Thyroid gland (tissue), 4 donors: ENCODE measurements around the gene ADGRG7. TPM values are rescaled to one million over a fixed set of nuclear protein-coding genes. Genes with fewer than 3 reads are reported as not detected.

Experiments
- DNase-seq, 2 donors: peaks; one replicate each; pipeline ENCODE4 v3.0.0-alpha.2; 2019
- H3K27ac ChIP-seq, 3 donors: fragments of 200-600 bp; sonication (generic); 1 replicate in 2 of 3; 2 replicates in 1 of 3; pipeline ENCODE4 v1.5.1; 2016 to 2019; ENCODE audit warnings: mild to moderate bottlenecking in 1 of 3, moderate library complexity in 1 of 3
- H3K27me3 ChIP-seq: fragments of 200-600 bp; sonication (generic); one replicate; pipeline ENCODE4 v1.5.1; 2019
- H3K36me3 ChIP-seq, 2 donors: fragments of 200-600 bp; sonication (generic); one replicate each; pipeline ENCODE4 v1.5.1; 2016 to 2019
- H3K4me1 ChIP-seq, 2 donors: fragments of 200-600 bp; sonication (generic); one replicate each; pipeline ENCODE4 v1.5.1; 2017 to 2019
- H3K4me3 ChIP-seq, 3 donors: fragments of 200-600 bp; sonication (generic); replicated peaks in 1 of 3; 1 replicate in 2 of 3; 2 replicates in 1 of 3; pipeline ENCODE4 v1.5.1; 2016; ENCODE audit warnings: mild to moderate bottlenecking in 1 of 3
- H3K9me3 ChIP-seq: fragments of 200-600 bp; sonication (generic); one replicate; pipeline ENCODE4 v1.5.1; 2017
- POLR2A ChIP-seq, 2 donors: fragments of 450-650 bp; IDR thresholded peaks; one replicate each; pipeline ENCODE4 v1.6.1; 2017; ENCODE audit warnings: antibody characterized with exemption in 2 of 2, mild to moderate bottlenecking in 2 of 2, moderate library complexity in 1 of 2
- WGBS, 2 donors: methylation state at CpG; one replicate each; pipeline ENCODE4 v1.1.5; 2017; 5-methylcytosine and 5-hydroxymethylcytosine counted together
- intact Hi-C: fragments of 100-400 bp; cut with DNase I; formaldehyde crosslinking; loops from one replicate; pipeline ENCODE4 v1.15.1; 2023
- total RNA-seq, 4 donors: library from RNA; depleted of rRNA; stranded (reverse); fragments of >200 nt; gene quantifications; one replicate each; pipeline ENCODE4 v1.2.3, GENCODE V29; 2016
- TF ChIP-seq, protein P1 (sequence below), 6 experiments: fragments of 200-600 bp in 3 of 6; fragments of 450-650 bp in 3 of 6; sonication (generic) in 3 of 6; IDR thresholded peaks; one replicate each; pipeline ENCODE4 v1.5.1; 2016 to 2019; ENCODE audit warnings: antibody characterized with exemption in 6 of 6, mild to moderate bottlenecking in 2 of 6, inconsistent platforms in 1 of 6, moderate library complexity in 1 of 6

Gene ADGRG7
- total RNA-seq, 4 donors from 2014 or later = not detected

DNA sequence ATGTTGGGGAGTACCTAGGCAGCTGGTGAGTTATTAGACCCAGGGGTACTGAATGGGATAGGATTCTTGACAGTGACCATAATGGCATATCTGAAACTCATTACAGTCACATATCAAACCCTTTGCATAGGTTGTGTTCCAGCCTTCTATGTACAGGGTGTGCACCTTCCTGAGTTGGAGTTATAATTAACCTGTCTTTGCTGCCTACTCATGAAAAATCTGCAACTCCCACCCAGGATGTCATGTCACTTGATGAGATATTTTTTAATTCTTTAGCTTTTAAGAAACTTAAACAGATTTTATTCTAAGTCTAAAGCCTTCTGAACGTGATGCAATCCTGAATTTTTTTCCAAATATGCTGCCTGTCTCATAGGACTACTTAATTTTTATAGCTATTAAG is 21.1 kb upstream of the ADGRG7 start:
- no peak for DNase-seq
- 82 to 90% methylated on average over 1 of the region's 1 CpG for WGBS, 2 donors
- intact Hi-C loops = no loop called here
- Histone ChIP-seq H3K4me3 (no peak overlapping the region), H3K9me3 (no peaks in the 10 kb centered on the region), H3K36me3 (no peaks in the 10 kb centered on the region), H3K27me3 (no peaks in the 10 kb centered on the region), H3K4me1 (no peaks in the 10 kb centered on the region), H3K27ac (no peak overlapping the region)
- TF ChIP-seq, protein P1, sequence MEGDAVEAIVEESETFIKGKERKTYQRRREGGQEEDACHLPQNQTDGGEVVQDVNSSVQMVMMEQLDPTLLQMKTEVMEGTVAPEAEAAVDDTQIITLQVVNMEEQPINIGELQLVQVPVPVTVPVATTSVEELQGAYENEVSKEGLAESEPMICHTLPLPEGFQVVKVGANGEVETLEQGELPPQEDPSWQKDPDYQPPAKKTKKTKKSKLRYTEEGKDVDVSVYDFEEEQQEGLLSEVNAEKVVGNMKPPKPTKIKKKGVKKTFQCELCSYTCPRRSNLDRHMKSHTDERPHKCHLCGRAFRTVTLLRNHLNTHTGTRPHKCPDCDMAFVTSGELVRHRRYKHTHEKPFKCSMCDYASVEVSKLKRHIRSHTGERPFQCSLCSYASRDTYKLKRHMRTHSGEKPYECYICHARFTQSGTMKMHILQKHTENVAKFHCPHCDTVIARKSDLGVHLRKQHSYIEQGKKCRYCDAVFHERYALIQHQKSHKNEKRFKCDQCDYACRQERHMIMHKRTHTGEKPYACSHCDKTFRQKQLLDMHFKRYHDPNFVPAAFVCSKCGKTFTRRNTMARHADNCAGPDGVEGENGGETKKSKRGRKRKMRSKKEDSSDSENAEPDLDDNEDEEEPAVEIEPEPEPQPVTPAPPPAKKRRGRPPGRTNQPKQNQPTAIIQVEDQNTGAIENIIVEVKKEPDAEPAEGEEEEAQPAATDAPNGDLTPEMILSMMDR (IDR thresholded peaks at IDR 0.05) = no peak
- no peak for TF ChIP-seq POLR2A (IDR thresholded peaks at IDR 0.05)

DNA sequence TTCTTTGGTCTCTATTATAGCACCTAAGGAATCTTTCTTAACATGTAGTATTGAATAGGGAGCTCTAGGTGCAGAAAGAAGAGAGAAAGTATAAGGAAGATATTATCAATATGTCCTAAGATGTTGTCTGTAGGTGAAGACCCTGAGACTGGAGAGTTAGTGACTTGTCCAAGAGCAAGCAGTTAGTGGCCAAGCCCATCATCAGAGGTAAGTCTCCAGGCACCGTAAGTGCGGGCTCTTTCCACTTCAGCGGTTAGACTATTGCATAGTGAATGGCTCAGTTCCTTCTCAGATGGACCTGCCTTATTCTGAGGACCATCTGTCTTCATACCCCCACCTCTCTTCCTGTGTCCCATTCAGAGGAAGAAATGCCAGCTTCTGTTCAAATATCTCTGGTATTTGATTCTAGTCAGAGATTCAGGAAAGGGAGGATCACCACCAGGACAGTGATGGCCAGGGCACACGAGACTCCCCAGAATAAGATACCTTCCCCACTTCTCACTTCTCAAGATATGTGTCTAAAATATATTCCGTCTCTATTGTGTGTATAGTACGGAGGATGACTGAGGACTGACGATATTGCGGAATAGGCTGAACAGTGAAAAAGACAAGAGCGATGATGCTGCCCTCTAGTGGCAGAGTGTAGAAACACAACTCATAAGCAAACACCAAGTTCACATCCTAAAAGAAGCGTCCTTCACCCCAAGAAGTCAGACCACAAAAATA is 19.1 kb upstream of the ADGRG7 start:
- TF ChIP-seq, protein P1 (IDR thresholded peaks at IDR 0.05) = peak; percentile 76 to 87 (median 84)
- no peak for TF ChIP-seq POLR2A (IDR thresholded peaks at IDR 0.05)
- no peak overlapping the region for H3K4me3 ChIP-seq
- intact Hi-C loops = loop anchor here (5.0 to 10.0 kb wide), 2 partner anchors 128 to 275 kb away; no protein-coding TSS in a partner anchor
- 22 to 27% methylated on average over 10 of the region's 10 CpGs for WGBS, 2 donors
- H3K36me3 ChIP-seq = no peaks in the 10 kb centered on the region
- no peaks in the 10 kb centered on the region for H3K9me3 ChIP-seq
- H3K27ac ChIP-seq = no peak overlapping the region
- no peaks in the 10 kb centered on the region for H3K27me3 ChIP-seq
- peak; percentile 48 to 56 for DNase-seq
- no peaks in the 10 kb centered on the region for H3K4me1 ChIP-seq

DNA sequence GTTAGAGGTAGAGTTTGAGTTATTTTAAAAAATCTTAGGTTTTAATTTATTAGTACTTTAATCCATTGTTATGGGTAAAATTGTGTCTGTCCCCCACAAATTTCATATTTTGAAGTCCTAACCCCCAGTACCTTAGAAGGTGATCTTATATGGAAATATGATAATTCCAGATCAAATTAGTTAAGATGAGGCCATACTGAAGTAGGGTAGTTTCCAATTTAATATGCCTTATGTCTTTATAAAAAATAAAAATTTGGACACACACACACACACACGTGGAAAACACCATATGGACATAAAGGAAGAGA is 18.6 kb upstream of the ADGRG7 start:
- DNase-seq = no peak
- Histone ChIP-seq H3K27me3 (no peaks in the 10 kb centered on the region), H3K4me3 (no peak overlapping the region), H3K9me3 (no peaks in the 10 kb centered on the region), H3K4me1 (no peaks in the 10 kb centered on the region), H3K27ac (no peak overlapping the region), H3K36me3 (no peaks in the 10 kb centered on the region)
- intact Hi-C loops = loop anchor here (5.0 to 10.0 kb wide), 2 partner anchors 128 to 276 kb away; no protein-coding TSS in a partner anchor
- no peak for TF ChIP-seq POLR2A (IDR thresholded peaks at IDR 0.05)
- TF ChIP-seq, protein P1 (IDR thresholded peaks at IDR 0.05) = no peak
- WGBS, 2 donors = 30 to 39% methylated on average over 1 of the region's 1 CpG

DNA sequence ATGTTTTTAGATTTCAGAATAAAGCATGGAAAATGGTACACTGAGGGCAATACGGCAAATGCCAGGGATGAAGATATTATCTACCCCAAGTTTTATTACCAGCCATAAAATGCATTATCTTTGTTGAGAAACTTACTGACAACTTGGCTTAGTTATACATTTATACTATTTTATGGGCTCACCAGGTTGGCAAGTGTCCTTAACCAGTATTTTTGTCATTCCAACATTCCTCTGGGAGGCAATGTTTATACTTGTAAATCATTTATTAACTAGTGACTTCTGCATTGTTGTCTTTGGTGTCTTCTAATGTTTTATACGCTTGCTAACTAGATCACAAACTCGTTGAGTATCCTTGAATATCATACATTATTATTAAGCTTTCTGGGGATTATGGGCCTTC is 18.0 kb upstream of the ADGRG7 start:
- intact Hi-C loops = loop anchor here (5.0 to 10.0 kb wide), 2 partner anchors 129 to 277 kb away; no protein-coding TSS in a partner anchor
- Histone ChIP-seq H3K27me3 (no peaks in the 10 kb centered on the region), H3K9me3 (no peaks in the 10 kb centered on the region), H3K27ac (no peak overlapping the region), H3K36me3 (no peaks in the 10 kb centered on the region), H3K4me1 (no peaks in the 10 kb centered on the region), H3K4me3 (no peak overlapping the region)
- DNase-seq = no peak
- WGBS, 2 donors = 82 to 85% methylated on average over 3 of the region's 3 CpGs
- TF ChIP-seq POLR2A (IDR thresholded peaks at IDR 0.05) = no peak
- TF ChIP-seq, protein P1 (IDR thresholded peaks at IDR 0.05) = no peak

DNA sequence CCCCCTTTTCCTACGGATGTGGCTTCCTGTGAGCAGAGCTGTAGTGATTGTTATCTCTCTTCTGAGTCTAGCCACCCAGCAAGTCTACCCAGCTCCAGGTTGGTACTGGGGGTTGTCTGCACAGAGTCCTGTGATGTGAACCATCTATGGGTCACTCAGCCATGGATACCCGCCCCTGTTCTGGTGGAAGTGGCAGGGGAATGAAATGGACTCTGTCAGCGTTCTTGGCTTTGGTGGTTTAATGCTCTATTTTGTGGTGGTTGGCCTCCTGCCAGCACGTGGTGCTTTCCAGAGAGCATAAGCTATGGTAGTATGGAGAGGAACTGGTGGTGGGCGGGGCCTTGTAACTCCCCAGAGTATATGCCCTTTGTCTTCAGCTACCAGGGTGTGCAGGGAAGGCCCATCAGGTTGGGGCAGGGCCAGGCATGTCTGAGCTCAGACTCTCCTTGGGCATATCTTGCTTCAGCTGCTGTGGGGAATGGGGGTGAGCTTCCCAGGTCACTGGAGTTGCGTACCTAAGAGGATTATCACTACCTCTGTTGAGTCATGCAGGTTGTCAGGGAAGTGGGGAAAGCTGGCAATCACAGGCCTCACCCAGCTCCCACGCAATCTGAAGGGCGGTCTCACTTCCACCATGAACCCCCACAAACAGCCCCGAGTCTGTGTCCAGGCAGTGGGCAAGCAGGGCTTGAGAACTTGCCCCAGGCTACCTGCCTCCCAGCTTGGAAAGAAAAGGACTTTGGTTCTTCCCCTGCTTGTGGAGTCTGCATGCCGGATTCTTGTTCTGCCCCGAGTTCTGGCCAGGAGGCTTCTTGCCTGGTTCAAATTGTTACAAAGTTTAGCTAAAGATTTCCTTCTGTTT is 9.0 kb upstream of the ADGRG7 start:
- intact Hi-C loops = no loop called here
- WGBS, 2 donors = 74 to 79% methylated on average over 10 of the region's 11 CpGs
- Histone ChIP-seq H3K27ac (no peak overlapping the region), H3K4me3 (no peak overlapping the region), H3K36me3 (no peaks in the 10 kb centered on the region), H3K4me1 (no peaks in the 10 kb centered on the region), H3K9me3 (no peaks in the 10 kb centered on the region), H3K27me3 (no peaks in the 10 kb centered on the region)
- no peak for TF ChIP-seq POLR2A (IDR thresholded peaks at IDR 0.05)
- TF ChIP-seq, protein P1 (IDR thresholded peaks at IDR 0.05) = no peak
- no peak for DNase-seq
